HG02885 (cell line): ENCODE results near the gene TRIP12.
"Not testable (repeated sequence)": the region's sequence is repeated elsewhere in the genome, so short reads cannot be mapped to it uniquely, and the experiment has no call there.

ENCODE experiments used
- ATAC-seq: cut with Tn5 transposase; IDR thresholded peaks from one replicate; pipeline ENCODE4 v1.9.1; 2021; ENCODE audit warnings: mild to moderate bottlenecking; ENCODE audit not compliant: unreplicated experiment, poor library complexity

The TRIP12 gene

GRCh38 chr2:229838729-229839128 is 83.1 kb downstream of the TRIP12 start:
- no peak for ATAC-seq

DNA sequence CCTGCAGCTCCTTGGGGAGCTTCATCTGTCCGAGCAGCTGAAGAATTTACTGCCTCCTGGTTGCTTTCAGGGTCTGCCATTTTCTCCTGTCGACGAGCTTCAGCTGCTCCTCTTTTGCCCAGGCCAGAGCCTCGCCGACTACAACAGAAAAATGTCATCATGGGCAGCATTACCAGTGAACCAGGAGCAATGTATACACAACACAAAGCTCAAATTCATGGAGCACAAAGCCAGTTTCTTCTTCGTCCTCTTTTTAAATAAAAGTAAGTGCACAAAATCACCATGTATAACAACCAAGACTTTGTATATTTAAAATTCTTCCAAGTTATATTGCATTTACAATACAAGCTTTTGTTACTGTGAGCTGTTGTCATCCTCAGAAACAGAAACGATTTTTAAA is 85.0 kb downstream of the TRIP12 start:
- ATAC-seq, result no peak

GRCh38 chr2:229835596-229836283 is 86.1 kb downstream of the TRIP12 start:
- no peak for ATAC-seq

DNA sequence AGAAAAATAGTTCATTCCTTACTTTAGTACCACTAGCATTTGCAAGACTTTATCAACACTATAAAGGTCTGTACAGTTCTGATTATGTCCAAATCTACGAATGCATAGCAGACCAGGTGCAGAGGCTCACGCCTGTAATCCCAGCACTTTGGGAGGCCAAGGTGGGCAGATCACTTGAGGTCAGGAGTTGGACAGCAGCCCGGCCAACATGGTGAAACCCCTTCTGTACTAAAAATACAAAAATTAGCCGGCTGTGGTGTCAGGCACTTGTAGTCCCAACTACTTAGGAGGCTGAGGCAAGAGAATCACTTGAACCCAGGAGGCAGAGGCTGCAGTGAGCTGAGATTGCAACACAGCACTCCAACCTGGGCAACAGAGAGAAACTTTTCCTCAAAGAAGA is 87.4 kb downstream of the TRIP12 start:
- ATAC-seq, result not testable (repeated sequence)

GRCh38 chr2:229832510-229832898 is 89.3 kb downstream of the TRIP12 start:
- ATAC-seq, result no peak

- ATAC-seq, result no peak
Measured at GRCh38 chr2:229831805-229832509, 89.9 kb downstream of the TRIP12 start.

- no peak for ATAC-seq
Measured at GRCh38 chr2:229825476-229825875, 96.3 kb downstream of the TRIP12 start.

GRCh38 chr2:229821316-229821715 is 100.5 kb downstream of the TRIP12 start:
- ATAC-seq, result no peak

DNA sequence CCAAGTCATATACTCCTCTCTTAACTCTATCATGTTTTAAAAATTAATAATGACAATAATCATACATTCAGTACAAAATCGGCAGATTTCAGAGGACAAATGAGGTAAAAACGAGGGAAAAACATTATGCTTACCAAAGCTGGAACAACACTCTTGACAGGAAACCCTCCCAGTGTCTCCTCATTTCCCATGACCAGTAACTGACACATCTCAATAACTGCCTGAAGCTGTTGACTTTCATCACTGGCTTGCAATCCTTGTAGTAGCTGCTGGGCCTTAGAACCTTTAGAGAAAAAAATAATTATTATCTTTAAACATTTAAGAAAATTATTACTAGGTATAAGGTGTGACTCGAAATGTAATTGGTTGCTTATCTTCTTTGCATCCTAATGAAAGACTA is 103.6 kb downstream of the TRIP12 start:
- no peak for ATAC-seq

- ATAC-seq, result no peak
Measured at GRCh38 chr2:229815858-229816257, 106.0 kb downstream of the TRIP12 start.

GRCh38 chr2:229815342-229815741 is 106.5 kb downstream of the TRIP12 start:
- no peak for ATAC-seq

GRCh38 chr2:229810786-229811185 is 111.0 kb downstream of the TRIP12 start:
- no peak for ATAC-seq

- no peak for ATAC-seq
Measured at GRCh38 chr2:229805559-229805958, 116.2 kb downstream of the TRIP12 start.

DNA sequence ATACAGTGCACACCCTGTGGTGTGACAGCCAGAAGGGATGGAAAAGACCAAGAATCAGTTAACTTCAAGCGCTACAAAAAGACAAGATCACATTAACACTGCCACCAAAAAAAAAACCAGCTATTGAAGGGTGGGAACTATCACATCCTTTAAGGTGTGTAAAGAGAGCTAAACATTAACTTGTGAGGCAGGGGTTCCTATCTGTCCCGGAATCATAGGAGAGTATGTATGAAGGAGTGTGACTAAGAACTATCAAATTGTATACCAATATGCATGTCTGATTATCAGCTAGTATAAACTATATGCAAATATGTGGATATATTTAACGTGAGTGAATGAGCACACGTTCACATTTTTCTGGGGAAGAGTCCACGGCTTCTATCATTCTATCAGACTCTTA is 119.0 kb downstream of the TRIP12 start:
- no peak for ATAC-seq

GRCh38 chr2:229800997-229801754 is 120.6 kb downstream of the TRIP12 start:
- peak; percentile 58 for ATAC-seq

- ATAC-seq, result no peak
Measured at GRCh38 chr2:229798446-229799155, 123.2 kb downstream of the TRIP12 start.

- ATAC-seq, result no peak
Measured at GRCh38 chr2:229795058-229795457, 126.8 kb downstream of the TRIP12 start.

GRCh38 chr2:229794636-229795035 is 127.2 kb downstream of the TRIP12 start:
- ATAC-seq, result no peak

GRCh38 chr2:229786289-229786688 is 135.5 kb downstream of the TRIP12 start:
- not testable (repeated sequence) for ATAC-seq

DNA sequence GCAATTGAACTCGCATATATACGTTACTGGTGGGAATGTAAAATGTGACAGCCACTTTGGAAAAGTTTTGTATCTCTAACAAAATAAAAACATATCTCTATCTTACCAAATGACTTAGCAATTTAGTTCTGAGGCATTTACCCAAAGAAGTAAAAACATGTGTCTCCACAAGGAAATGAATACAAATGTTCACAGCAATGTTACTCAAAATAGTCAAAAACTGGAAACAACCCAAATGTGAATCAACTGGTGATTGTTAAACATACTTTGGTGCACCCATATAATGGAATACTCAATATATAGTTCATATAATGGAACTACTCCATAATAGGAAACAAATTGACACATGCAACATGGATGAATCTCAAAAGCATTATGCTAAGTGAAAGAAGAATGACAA is 137.0 kb downstream of the TRIP12 start:
- ATAC-seq, result no peak
